ENCODE data around the gene DIP2C. TPM values are rescaled to one million over a fixed set of nuclear protein-coding genes. Genes with fewer than 3 reads are reported as not detected.

Gene DIP2C
- total RNA-seq, 4 donors from 2014 or later, result 8.4 to 22.7 (median 16.8) TPM

DNA sequence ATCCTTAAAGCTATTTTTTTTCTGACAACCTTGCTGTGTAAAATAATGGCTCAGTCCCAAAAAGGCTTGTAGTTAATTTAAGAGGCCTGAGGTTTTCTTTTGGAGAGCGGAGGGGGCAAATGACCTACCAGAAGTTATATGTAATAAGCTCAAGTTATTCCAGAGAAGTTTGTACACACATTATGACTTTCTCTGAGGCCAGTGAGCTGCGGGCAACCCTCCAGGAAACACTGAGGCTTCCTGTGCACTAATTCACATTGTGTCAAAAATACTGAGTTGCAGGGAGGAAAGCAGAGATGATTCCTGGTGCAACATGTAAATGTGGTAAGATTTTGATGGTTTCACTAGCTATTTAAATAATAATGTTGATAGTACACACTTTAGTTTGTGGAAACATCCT, 188.6 kb downstream of the DIP2C start:
- DNase-seq, result peak in 1 of 3 donors; percentile 46
- TF ChIP-seq, protein P1, sequence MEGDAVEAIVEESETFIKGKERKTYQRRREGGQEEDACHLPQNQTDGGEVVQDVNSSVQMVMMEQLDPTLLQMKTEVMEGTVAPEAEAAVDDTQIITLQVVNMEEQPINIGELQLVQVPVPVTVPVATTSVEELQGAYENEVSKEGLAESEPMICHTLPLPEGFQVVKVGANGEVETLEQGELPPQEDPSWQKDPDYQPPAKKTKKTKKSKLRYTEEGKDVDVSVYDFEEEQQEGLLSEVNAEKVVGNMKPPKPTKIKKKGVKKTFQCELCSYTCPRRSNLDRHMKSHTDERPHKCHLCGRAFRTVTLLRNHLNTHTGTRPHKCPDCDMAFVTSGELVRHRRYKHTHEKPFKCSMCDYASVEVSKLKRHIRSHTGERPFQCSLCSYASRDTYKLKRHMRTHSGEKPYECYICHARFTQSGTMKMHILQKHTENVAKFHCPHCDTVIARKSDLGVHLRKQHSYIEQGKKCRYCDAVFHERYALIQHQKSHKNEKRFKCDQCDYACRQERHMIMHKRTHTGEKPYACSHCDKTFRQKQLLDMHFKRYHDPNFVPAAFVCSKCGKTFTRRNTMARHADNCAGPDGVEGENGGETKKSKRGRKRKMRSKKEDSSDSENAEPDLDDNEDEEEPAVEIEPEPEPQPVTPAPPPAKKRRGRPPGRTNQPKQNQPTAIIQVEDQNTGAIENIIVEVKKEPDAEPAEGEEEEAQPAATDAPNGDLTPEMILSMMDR (IDR thresholded peaks at IDR 0.05), result no peak
- TF ChIP-seq POLR2A (IDR thresholded peaks at IDR 0.05), result no peak
- H3K4me3 ChIP-seq, result no peak overlapping the region
- H3K9me3 ChIP-seq, result no peaks in the 10 kb centered on the region
- no peak overlapping the region for H3K27ac ChIP-seq
- H3K27me3 ChIP-seq, result no peaks in the 10 kb centered on the region
- H3K4me1 ChIP-seq, result peaks cover 0 to 11% (median 0%) of the 10 kb centered on the region in 4 donors
- no peaks in the 10 kb centered on the region for H3K36me3 ChIP-seq

DNA sequence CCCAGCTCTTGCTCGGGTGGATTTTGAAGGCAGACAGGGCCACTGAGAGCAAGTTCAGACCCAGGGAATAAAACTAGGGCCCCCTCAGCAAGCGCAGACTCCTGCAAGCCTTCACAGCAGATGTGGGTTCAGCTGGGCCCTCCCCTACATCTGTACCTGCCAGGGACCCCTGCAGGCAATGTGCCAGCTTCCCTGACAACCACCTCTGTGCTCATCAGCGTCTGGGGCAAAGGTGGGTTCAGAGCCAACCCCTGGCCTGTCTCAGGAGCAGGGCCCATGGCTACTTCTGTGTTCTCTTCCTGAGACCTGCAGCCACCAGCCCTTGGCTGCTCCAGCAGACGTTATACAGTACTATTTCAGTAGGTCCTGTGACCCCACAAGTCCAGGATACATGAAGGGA, 189.5 kb downstream of the DIP2C start:
- no peaks in the 10 kb centered on the region for H3K9me3 ChIP-seq

DNA sequence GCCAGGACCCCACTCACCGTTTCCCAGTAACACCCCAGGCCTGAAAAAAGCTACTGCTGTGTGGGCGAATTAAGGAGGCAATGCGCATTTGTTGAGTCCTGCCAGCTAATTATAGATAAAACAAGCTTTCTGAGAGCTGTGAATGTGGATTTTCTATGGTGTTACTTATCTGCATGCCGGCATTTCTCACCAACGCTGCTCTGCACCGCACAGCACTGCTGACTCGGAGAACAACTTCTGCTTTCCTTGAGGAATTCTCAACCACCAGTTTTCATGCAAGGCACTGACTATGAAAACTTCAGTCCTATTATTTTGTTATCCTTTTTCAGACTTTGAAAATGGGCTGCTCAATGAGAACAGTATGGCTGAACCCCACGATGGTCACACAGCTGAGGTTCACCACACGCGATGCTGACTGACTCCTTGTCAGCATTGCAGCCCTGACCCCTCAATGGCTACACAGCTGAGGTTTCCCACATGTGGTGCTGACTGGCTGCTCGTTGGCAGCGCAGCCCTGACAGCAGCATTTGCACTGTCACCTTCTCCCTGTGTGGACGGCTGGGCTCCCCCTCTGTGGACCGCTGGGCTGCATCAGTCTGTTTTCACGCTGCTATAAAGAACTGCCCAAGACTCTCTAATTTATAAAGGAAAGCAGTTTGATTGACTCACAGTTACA, 190.6 kb downstream of the DIP2C start:
- Histone ChIP-seq H3K27me3 (no peaks in the 10 kb centered on the region), H3K27ac (no peak overlapping the region), H3K36me3 (no peaks in the 10 kb centered on the region), H3K4me3 (no peak overlapping the region), H3K4me1 (peaks cover 0 to 11% (median 0%) of the 10 kb centered on the region in 4 donors), H3K9me3 (no peaks in the 10 kb centered on the region)
- DNase-seq, result peak in 1 of 3 donors; percentile 38
- no peak for TF ChIP-seq POLR2A (IDR thresholded peaks at IDR 0.05)
- TF ChIP-seq, protein P1 (IDR thresholded peaks at IDR 0.05), result no peak

More for the DNA sequence above, 189.5 kb downstream of the DIP2C start:
- TF ChIP-seq, protein P1 (IDR thresholded peaks at IDR 0.05), result no peak
- TF ChIP-seq POLR2A (IDR thresholded peaks at IDR 0.05), result no peak
- Histone ChIP-seq H3K27ac (no peak overlapping the region), H3K36me3 (no peaks in the 10 kb centered on the region), H3K27me3 (no peaks in the 10 kb centered on the region), H3K4me1 (peaks cover 0 to 11% (median 0%) of the 10 kb centered on the region in 4 donors), H3K4me3 (no peak overlapping the region)
- DNase-seq, result peak in 2 of 3 donors; percentile 31 to 35

DNA sequence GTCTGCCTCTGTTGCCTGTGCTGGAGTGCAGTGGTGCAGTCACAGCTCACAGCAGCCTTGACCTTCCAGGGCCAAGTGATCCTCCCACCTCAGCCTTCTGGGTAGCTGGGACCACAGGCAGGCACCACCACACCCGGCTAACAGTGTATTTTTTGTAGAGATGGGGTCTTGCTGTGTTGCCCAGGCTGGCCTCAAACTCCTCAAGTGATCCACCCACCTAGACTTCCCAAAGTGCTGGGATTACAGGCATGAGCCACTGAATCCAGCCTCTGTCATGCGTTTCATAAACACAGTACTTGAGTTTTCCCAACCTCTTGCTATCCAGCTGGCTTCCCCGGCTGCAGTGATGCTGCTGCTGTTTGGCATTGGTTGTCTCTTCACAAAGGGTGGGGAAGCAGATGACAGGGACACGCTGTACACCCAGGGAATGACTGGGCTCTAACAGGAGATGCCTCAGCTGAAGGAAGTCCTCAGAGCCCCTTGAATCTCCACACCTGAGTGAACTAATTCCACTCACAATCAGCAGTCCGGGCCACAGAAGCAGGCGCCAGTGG, 191.5 kb downstream of the DIP2C start:
- no peak overlapping the region for H3K27ac ChIP-seq
- no peaks in the 10 kb centered on the region for H3K36me3 ChIP-seq
- H3K4me1 ChIP-seq, result peaks cover 0 to 11% (median 0%) of the 10 kb centered on the region in 4 donors
- no peak overlapping the region for H3K4me3 ChIP-seq
- no peaks in the 10 kb centered on the region for H3K9me3 ChIP-seq
- no peaks in the 10 kb centered on the region for H3K27me3 ChIP-seq
- DNase-seq, result peak in 2 of 3 donors; percentile 24 to 44
- TF ChIP-seq, protein P1 (IDR thresholded peaks at IDR 0.05), result no peak
- no peak for TF ChIP-seq POLR2A (IDR thresholded peaks at IDR 0.05)

DNA sequence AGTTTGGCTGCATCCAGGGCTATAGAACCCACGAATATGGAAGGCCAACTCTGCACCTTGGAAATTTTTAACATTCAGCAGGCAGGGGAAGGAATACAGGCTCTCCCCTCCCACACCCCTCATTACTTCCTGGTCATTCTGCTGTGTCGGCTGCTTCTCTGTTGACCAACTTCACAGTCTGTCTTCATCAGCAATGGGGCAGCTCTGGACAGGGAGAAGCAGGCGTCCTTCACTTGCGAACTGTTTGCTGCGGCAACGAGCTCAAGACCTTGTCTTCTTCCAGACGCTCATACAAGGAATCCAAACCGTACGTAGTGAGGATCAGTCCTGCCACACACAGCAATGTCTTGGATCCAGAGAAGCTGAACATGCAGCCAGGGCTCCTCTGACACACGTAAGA, 192.2 kb downstream of the DIP2C start:
- DNase-seq, result peak in 1 of 3 donors; percentile 29
- H3K9me3 ChIP-seq, result no peaks in the 10 kb centered on the region

More for the DNA sequence above, 192.2 kb downstream of the DIP2C start:
- Histone ChIP-seq H3K4me1 (peaks cover 0 to 12% (median 0%) of the 10 kb centered on the region in 4 donors), H3K4me3 (no peak overlapping the region), H3K27ac (no peak overlapping the region), H3K27me3 (no peaks in the 10 kb centered on the region), H3K36me3 (no peaks in the 10 kb centered on the region)
- TF ChIP-seq, protein P1 (IDR thresholded peaks at IDR 0.05), result no peak
- no peak for TF ChIP-seq POLR2A (IDR thresholded peaks at IDR 0.05)
